PC-3 (cell line): ENCODE measurements around the gene AUTS2. TPM values are rescaled to one million over a fixed set of nuclear protein-coding genes. Genes with fewer than 3 reads are reported as not detected.

Source experiments
- ATAC-seq: fragments of 200-7000 bp; cut with Tn5 transposase; 2 replicates; pipeline ENCODE4 v1.9.1; 2020; ENCODE audit warnings: mild to moderate bottlenecking, moderate library complexity
- BruUV-seq: library from RNA; stranded (reverse); fragments of 400-500 nt; replicated peaks from 2 replicates; lab custom pipeline; 2021; lab: Mats Ljungman, UMichigan
- CTCF ChIA-PET: fragments of 300-600 bp; sonication (Branson Sonifier 250); formaldehyde crosslinking; loops from one replicate; lab custom pipeline; 2022; ENCODE audit warnings: antibody characterized with exemption; lab: Charles Lee
- POLR2A ChIA-PET: fragments of 300-600 bp; sonication (Branson Sonifier 250); formaldehyde crosslinking; loops from one replicate; lab custom pipeline; 2022; ENCODE audit warnings: antibody characterized with exemption; ENCODE audit not compliant: unreplicated experiment; lab: Charles Lee
- DNase-seq: peaks from one replicate; pipeline ENCODE4 v3.0.0-alpha.2; 2015
- H2AFZ ChIP-seq: fragments of 300-600 bp; sonication (generic); 2 replicates; pipeline ENCODE4 v1.6.0; 2016; ENCODE audit warnings: antibody characterized with exemption, low read length
- H3F3A ChIP-seq: fragments of 300-600 bp; sonication (generic); one replicate; pipeline ENCODE4 v1.6.0; 2017; ENCODE audit warnings: antibody characterized with exemption, low read length, control low read depth, mild to moderate bottlenecking; ENCODE audit not compliant: unreplicated experiment
- H3K27ac ChIP-seq: fragments of 300-600 bp; sonication (generic); 2 replicates; pipeline ENCODE4 v1.5.1; 2016; ENCODE audit warnings: mild to moderate bottlenecking, low read length
- H3K27me3 ChIP-seq: fragments of 300-600 bp; sonication (generic); 2 replicates; pipeline ENCODE4 v1.6.1; 2016; ENCODE audit warnings: low read length, mixed read lengths
- H3K36me3 ChIP-seq: fragments of 300-600 bp; sonication (generic); 2 replicates; pipeline ENCODE4 v1.6.1; 2016; ENCODE audit warnings: low read depth, mixed run types, low read length, mixed read lengths
- H3K4me1 ChIP-seq: fragments of 300-600 bp; sonication (generic); 2 replicates; pipeline ENCODE4 v1.5.1; 2016; ENCODE audit warnings: low read length; ENCODE audit not compliant: insufficient read depth
- H3K4me2 ChIP-seq: fragments of 300-600 bp; sonication (generic); 2 replicates; pipeline ENCODE4 v1.6.0; 2016; ENCODE audit warnings: low read length
- H3K4me3 ChIP-seq: fragments of 300-600 bp; sonication (generic); 2 replicates; pipeline ENCODE4 v1.5.1; 2016; ENCODE audit warnings: mild to moderate bottlenecking, low read length, mixed read lengths
- H3K79me2 ChIP-seq: fragments of 300-600 bp; sonication (generic); 2 replicates; pipeline ENCODE4 v1.6.1; 2017; ENCODE audit warnings: low read length, mixed read lengths
- H3K9ac ChIP-seq: fragments of 300-600 bp; sonication (generic); 2 replicates; pipeline ENCODE4 v1.6.0; 2016; ENCODE audit warnings: mild to moderate bottlenecking, low read length
- H3K9me2 ChIP-seq: fragments of 300-600 bp; sonication (generic); replicated peaks from 2 replicates; pipeline ENCODE4 v1.6.1; 2016; ENCODE audit warnings: mixed run types, low read length, mixed read lengths
- H3K9me3 ChIP-seq: fragments of 300-600 bp; sonication (generic); 2 replicates; pipeline ENCODE4 v1.6.1; 2016; ENCODE audit warnings: low read length, mixed read lengths
- H4K20me1 ChIP-seq: fragments of 300-600 bp; sonication (generic); 2 replicates; pipeline ENCODE4 v1.6.1; 2016; ENCODE audit warnings: low read length, mixed read lengths
- EZH2 ChIP-seq: fragments of 300-600 bp; sonication (generic); IDR thresholded peaks from one replicate; pipeline ENCODE4 v1.6.1; 2017; ENCODE audit warnings: antibody characterized with exemption, mild to moderate bottlenecking, low read length; ENCODE audit not compliant: unreplicated experiment
- EZH2phosphoT487 ChIP-seq: fragments of 300-600 bp; sonication (generic); IDR thresholded peaks from 2 replicates; pipeline ENCODE4 v1.6.1; 2018; ENCODE audit warnings: mild to moderate bottlenecking, antibody characterized with exemption, low read length, borderline replicate concordance
- intact Hi-C: fragments of 100-400 bp; cut with micrococcal nuclease; formaldehyde crosslinking; loops from 2 replicates; pipeline ENCODE4 v1.9.0; 2023
- total RNA-seq: library from RNA; depleted of rRNA; stranded (reverse); fragments of >200 nt; gene quantifications from 2 replicates; pipeline ENCODE4 v1.2.3, GENCODE V29; 2014
- TF ChIP-seq, protein P1 (sequence below): fragments of 300-600 bp; sonication (generic); conservative IDR thresholded peaks from 2 replicates; pipeline ENCODE4 v1.5.1; 2017; ENCODE audit warnings: antibody characterized with exemption, low read depth, mild to moderate bottlenecking, low read length

The AUTS2 gene
- total RNA-seq, 1 experiment from 2014 or later: not detected

DNA sequence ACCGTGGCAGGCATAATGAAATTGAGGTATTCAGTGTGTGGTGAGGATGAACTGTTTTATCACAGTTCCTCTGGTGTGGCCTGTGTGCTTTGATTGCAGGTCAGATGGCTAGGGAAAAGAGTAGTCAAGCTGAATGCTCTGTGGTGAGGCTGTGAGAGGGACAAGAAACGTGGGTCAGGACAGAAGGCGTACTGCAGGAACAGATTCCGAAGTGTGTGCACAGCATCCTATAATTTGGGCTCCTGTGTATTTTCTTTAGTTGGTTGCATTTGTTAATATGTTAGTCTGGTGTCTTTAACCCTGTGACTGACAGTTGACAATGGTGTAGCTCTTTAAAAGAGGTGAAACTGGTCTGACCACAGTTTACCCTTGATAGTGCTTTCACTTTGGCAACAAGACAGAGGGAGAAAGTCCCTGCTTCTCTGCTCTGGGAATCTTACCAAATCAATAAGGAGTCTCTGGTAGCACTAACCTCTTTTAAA lies 76.5 kb downstream of the AUTS2 start:
- Histone ChIP-seq H3K79me2 (no peaks in the 10 kb centered on the region), H3K9me3 (peaks cover 15% of the 10 kb centered on the region; the same call in 1 of the 2 replicates), H3K36me3 (no peaks in the 10 kb centered on the region), H4K20me1 (no peaks in the 10 kb centered on the region), H3K27me3 (no peaks in the 10 kb centered on the region), H2AFZ (no peak overlapping the region), H3K4me2 (no peak overlapping the region), H3K9me2 (no peaks in the 10 kb centered on the region), H3K27ac (no peak overlapping the region), H3K9ac (no peak overlapping the region), H3K4me1 (no peaks in the 10 kb centered on the region), H3F3A (no peaks in the 10 kb centered on the region), H3K4me3 (no peak overlapping the region)
- ChIA-PET POLR2A (no interaction called here), CTCF (no interaction called here)
- ATAC-seq (no peak), DNase-seq (no peak)
- no peak for TF ChIP-seq EZH2phosphoT487
- no peak for TF ChIP-seq EZH2
- TF ChIP-seq, protein P1, sequence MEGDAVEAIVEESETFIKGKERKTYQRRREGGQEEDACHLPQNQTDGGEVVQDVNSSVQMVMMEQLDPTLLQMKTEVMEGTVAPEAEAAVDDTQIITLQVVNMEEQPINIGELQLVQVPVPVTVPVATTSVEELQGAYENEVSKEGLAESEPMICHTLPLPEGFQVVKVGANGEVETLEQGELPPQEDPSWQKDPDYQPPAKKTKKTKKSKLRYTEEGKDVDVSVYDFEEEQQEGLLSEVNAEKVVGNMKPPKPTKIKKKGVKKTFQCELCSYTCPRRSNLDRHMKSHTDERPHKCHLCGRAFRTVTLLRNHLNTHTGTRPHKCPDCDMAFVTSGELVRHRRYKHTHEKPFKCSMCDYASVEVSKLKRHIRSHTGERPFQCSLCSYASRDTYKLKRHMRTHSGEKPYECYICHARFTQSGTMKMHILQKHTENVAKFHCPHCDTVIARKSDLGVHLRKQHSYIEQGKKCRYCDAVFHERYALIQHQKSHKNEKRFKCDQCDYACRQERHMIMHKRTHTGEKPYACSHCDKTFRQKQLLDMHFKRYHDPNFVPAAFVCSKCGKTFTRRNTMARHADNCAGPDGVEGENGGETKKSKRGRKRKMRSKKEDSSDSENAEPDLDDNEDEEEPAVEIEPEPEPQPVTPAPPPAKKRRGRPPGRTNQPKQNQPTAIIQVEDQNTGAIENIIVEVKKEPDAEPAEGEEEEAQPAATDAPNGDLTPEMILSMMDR: no peak
- no TSS peak for BruUV-seq
- intact Hi-C loops: no loop called here

GRCh38 chr7:69676247-69676646 lies 78.0 kb downstream of the AUTS2 start:
- no peaks in the 10 kb centered on the region for H3K79me2 ChIP-seq
- H4K20me1 ChIP-seq: no peaks in the 10 kb centered on the region
- no peaks in the 10 kb centered on the region for H3K4me1 ChIP-seq
- H3K27ac ChIP-seq: no peak overlapping the region
- H3K9me3 ChIP-seq: peaks cover 16% of the 10 kb centered on the region; the same call in 1 of the 2 replicates
- H3K9me2 ChIP-seq: no peaks in the 10 kb centered on the region
- H2AFZ ChIP-seq: no peak overlapping the region
- H3K27me3 ChIP-seq: no peaks in the 10 kb centered on the region
- BruUV-seq: no TSS peak
- no peak overlapping the region for H3K9ac ChIP-seq
- CTCF ChIA-PET: no interaction called here
- H3K4me3 ChIP-seq: no peak overlapping the region
- POLR2A ChIA-PET: no interaction called here
- intact Hi-C loops: no loop called here
- no peak overlapping the region for H3K4me2 ChIP-seq
- no peaks in the 10 kb centered on the region for H3F3A ChIP-seq
- H3K36me3 ChIP-seq: no peaks in the 10 kb centered on the region
- TF ChIP-seq, protein P1: no peak
- TF ChIP-seq EZH2: no peak
- no peak for TF ChIP-seq EZH2phosphoT487
- no peak for DNase-seq
- no peak for ATAC-seq

GRCh38 chr7:69677054-69677852 lies 79.0 kb downstream of the AUTS2 start:
- H2AFZ ChIP-seq: no peak overlapping the region
- TF ChIP-seq, protein P1: no peak
- TF ChIP-seq EZH2phosphoT487: no peak
- no peak for TF ChIP-seq EZH2
- no peak overlapping the region for H3K4me2 ChIP-seq
- H3K9me2 ChIP-seq: no peaks in the 10 kb centered on the region
- BruUV-seq: no TSS peak
- no peak for DNase-seq
- H3K9ac ChIP-seq: no peak overlapping the region
- H3K4me1 ChIP-seq: no peaks in the 10 kb centered on the region
- H3K27me3 ChIP-seq: no peaks in the 10 kb centered on the region
- H3K36me3 ChIP-seq: no peaks in the 10 kb centered on the region
- H4K20me1 ChIP-seq: no peaks in the 10 kb centered on the region
- no peaks in the 10 kb centered on the region for H3K79me2 ChIP-seq
- no peaks in the 10 kb centered on the region for H3F3A ChIP-seq
- ChIA-PET CTCF (no interaction called here), POLR2A (no interaction called here)
- intact Hi-C loops: no loop called here
- no peak for ATAC-seq
- H3K4me3 ChIP-seq: no peak overlapping the region
- H3K27ac ChIP-seq: no peak overlapping the region
- peaks cover 18% of the 10 kb centered on the region; the same call in 1 of the 2 replicates for H3K9me3 ChIP-seq
